Activated CD4-positive, alpha-beta T cell treated with anti-CD3 and anti-CD28 coated beads, Interleukin-2, amount 10 ng/mL, durations not matched to agents 7 days and 5 days (primary cell): ENCODE data around the gene HSD3B7. TPM values are rescaled to one million over a fixed set of nuclear protein-coding genes. Genes with fewer than 3 reads are reported as not detected.

Source experiments
- CTCF ChIA-PET: fragments of 350-600 bp; sonication (Branson Sonifier 250); formaldehyde crosslinking; loops from one replicate; lab custom pipeline; 2021; ENCODE audit warnings: antibody characterized with exemption; lab: Charles Lee
- POLR2A ChIA-PET: fragments of 350-600 bp; sonication (Branson Sonifier 250); formaldehyde crosslinking; loops from one replicate; lab custom pipeline; 2021; ENCODE audit warnings: antibody characterized with exemption; lab: Charles Lee
- DNase-seq: peaks from one replicate; pipeline ENCODE4 v3.0.0-alpha.2; 2020
- H3K27ac Mint-ChIP-seq: one replicate; pipeline ENCODE4 v1.8.0; 2021; ENCODE audit warnings: mild to moderate bottlenecking, moderate library complexity, mixed read lengths
- H3K27me3 Mint-ChIP-seq: one replicate; pipeline ENCODE4 v1.8.0; 2021; ENCODE audit warnings: mixed read lengths
- H3K36me3 Mint-ChIP-seq: one replicate; pipeline ENCODE4 v1.8.0; 2021; ENCODE audit warnings: low read depth, mixed read lengths
- H3K4me1 Mint-ChIP-seq: one replicate; pipeline ENCODE4 v1.8.0; 2021; ENCODE audit warnings: mixed read lengths
- H3K4me3 Mint-ChIP-seq: one replicate; pipeline ENCODE4 v1.8.0; 2021; ENCODE audit warnings: mild to moderate bottlenecking, moderate library complexity, mixed read lengths
- H3K9me3 Mint-ChIP-seq: one replicate; pipeline ENCODE4 v1.8.0; 2021; ENCODE audit warnings: mixed read lengths
- total RNA-seq, 2 experiments: library from RNA; stranded (reverse); gene quantifications; one replicate each; pipeline ENCODE4 v1.2.3, GENCODE V29; 2021

Gene HSD3B7
- total RNA-seq, 2 experiments from 2014 or later: 3.4 to 3.5 TPM

DNA sequence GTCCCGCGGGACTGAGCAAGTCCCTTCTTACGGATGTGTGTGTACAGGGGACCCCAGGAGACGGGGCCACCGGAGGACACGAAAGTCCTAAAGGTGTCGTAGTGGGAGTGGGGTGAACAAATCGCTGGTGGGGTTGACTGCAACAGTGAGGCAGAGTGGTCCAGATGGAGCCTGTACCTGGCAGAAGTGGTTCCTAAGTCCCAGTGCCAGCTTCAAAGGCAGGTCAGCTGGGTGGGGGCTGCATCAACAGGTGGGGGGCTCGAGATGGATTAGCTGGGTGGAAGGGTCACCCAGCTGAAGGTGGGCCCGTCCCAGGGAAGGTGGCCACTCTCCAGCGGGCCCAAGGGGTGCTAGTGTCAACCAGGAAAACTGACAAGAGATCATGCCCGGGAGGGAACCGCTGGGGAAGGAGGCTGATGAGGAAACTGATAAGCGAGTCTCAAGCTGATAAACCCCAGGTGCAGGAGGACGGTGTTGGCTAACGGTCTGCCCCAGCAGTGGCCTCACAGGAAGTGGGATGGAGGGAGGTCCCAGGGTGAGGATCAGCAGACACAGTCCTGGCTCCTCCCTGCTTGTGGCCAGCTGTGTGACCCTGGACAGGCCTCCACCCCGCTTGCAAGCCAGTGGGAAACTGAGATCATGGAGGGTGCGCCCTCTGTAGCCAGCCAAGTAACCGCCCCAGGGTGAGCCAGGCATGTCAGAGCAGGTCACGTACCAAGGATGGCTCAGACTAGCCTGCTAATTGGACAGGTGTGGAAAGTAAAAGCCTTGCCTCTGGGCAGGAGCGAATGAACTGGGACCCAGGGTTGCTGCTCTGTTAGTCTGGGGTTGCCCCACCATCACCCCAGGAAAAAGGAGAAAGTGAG is 35.1 kb upstream of the HSD3B7 start:
- Mint-ChIP-seq H3K4me1 (peaks cover 32% of the 10 kb centered on the region), H3K4me3 (peak overlapping the region; percentile 91), H3K9me3 (no peaks in the 10 kb centered on the region), H3K27ac (peak overlapping the region; percentile 85), H3K36me3 (peaks cover 16% of the 10 kb centered on the region), H3K27me3 (no peaks in the 10 kb centered on the region)
- ChIA-PET CTCF (interaction anchor here (0.5 to 2.1 kb wide), 13 partner anchors 8 to 247 kb away, joined by 3 to 16 read pairs (median 4); no protein-coding TSS in a partner anchor), POLR2A (no interaction called here)
- DNase-seq: peak; percentile 58

DNA sequence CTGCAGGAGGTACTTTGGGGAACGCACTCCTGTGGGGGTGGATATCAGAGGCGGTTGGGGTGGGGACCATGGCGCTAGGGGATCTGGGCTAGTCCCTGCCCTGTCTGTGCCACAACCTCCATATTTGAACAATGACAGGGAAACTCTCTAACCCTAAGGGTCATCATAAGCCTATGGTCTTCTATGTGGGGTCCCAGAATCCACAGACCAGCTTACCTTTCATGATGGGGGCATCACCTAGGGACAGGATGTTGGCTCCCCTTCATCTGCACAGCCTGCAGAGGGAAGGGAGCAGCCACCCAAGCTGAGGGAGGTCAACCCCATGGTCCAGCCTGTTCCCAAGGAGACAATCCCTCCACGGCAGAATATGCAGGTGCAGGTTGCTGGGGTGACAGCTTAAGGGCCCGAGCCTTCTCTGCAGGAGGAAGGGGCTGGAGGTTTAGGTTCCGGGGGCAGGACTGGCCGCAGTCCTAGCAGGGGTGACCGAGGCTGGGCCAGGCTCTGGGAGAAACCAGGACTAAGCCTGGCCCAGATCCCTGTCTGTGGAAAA is 34.4 kb upstream of the HSD3B7 start:
- Mint-ChIP-seq H3K9me3 (no peaks in the 10 kb centered on the region), H3K4me1 (peaks cover 32% of the 10 kb centered on the region), H3K27me3 (no peaks in the 10 kb centered on the region), H3K27ac (peak overlapping the region; percentile 85), H3K36me3 (peaks cover 16% of the 10 kb centered on the region), H3K4me3 (peak overlapping the region; percentile 91)
- POLR2A ChIA-PET: no interaction called here
- CTCF ChIA-PET: interaction anchor here (0.6 to 2.1 kb wide), 7 partner anchors 8 to 248 kb away, joined by 3 to 16 read pairs (median 4); no protein-coding TSS in a partner anchor
- DNase-seq: no peak

DNA sequence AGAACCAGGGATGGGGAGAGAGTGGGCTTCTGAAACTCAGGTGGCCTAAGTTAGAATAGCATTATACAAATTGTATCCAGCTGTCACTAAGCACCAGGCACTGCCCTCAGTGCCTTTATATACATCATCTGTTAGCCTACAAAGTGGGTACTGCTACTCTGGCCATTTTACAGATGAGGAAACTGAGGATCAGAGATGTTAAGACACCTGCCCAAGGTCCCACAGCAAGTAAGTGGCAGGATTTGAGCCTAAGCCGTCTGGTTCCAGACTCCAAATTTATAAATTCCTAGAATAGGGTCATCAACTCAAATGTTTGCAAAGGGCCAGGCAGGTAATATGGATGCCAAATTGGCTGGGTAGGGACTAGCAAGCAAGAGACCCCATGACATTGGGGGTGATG is 33.8 kb upstream of the HSD3B7 start:
- ChIA-PET POLR2A (no interaction called here), CTCF (interaction anchor here (2.1 kb wide), 1 partner anchor 9 kb away, joined by 16 read pairs; no protein-coding TSS in a partner anchor)
- no peak overlapping the region for H3K4me3 Mint-ChIP-seq
- H3K36me3 Mint-ChIP-seq: peaks cover 16% of the 10 kb centered on the region
- H3K27me3 Mint-ChIP-seq: no peaks in the 10 kb centered on the region
- DNase-seq: no peak
- no peaks in the 10 kb centered on the region for H3K9me3 Mint-ChIP-seq
- peaks cover 35% of the 10 kb centered on the region for H3K4me1 Mint-ChIP-seq
- H3K27ac Mint-ChIP-seq: no peak overlapping the region

DNA sequence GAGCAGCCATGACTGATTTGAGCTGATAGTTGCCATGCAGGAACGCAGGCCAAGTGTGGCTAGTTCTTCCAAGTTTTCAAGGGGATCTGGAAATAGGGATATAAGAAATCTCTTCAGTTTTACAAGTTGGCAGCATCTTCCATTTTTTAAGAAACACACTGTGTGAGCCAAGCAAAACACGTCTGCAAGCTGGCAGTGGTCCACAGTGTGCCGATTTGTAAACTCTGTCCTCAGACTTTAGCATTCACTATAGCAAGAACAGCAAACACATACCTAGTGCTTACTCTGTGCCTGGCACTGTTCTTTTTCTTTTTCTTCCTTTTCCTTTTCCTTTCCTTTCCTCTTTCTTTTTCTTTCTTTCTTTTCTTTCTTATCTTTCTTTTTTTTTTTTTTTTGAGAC is 33.3 kb upstream of the HSD3B7 start:
- Mint-ChIP-seq H3K4me3 (no peak overlapping the region), H3K27me3 (no peaks in the 10 kb centered on the region), H3K4me1 (peaks cover 39% of the 10 kb centered on the region), H3K36me3 (peaks cover 14% of the 10 kb centered on the region), H3K27ac (no peak overlapping the region), H3K9me3 (no peaks in the 10 kb centered on the region)
- POLR2A ChIA-PET: no interaction called here
- CTCF ChIA-PET: interaction anchor here (2.1 kb wide), 1 partner anchor 10 kb away, joined by 16 read pairs; no protein-coding TSS in a partner anchor
- no peak for DNase-seq

DNA sequence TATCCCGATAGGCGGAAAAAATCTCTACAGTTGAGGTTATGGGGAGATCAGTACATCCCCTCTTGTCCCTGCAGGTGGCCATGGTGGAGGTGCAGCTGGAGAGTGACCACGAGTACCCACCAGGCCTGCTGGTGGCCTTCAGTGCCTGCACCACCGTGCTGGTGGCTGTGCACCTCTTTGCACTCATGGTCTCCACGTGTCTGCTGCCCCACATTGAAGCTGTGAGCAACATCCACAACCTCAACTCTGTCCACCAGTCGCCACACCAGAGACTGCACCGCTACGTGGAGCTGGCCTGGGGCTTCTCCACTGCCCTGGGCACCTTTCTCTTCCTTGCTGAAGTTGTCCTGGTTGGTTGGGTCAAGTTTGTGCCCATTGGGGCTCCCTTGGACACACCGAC is 31.9 kb upstream of the HSD3B7 start:
- Mint-ChIP-seq H3K4me1 (peaks cover 44% of the 10 kb centered on the region), H3K36me3 (peaks cover 9% of the 10 kb centered on the region), H3K27me3 (no peaks in the 10 kb centered on the region), H3K9me3 (no peaks in the 10 kb centered on the region), H3K4me3 (no peak overlapping the region), H3K27ac (no peak overlapping the region)
- ChIA-PET CTCF (interaction anchor here (0.7 to 3.5 kb wide), 12 partner anchors 9 to 915 kb away, joined by 3 to 25 read pairs (median 6); no protein-coding TSS in a partner anchor), POLR2A (no interaction called here)
- DNase-seq: no peak

DNA sequence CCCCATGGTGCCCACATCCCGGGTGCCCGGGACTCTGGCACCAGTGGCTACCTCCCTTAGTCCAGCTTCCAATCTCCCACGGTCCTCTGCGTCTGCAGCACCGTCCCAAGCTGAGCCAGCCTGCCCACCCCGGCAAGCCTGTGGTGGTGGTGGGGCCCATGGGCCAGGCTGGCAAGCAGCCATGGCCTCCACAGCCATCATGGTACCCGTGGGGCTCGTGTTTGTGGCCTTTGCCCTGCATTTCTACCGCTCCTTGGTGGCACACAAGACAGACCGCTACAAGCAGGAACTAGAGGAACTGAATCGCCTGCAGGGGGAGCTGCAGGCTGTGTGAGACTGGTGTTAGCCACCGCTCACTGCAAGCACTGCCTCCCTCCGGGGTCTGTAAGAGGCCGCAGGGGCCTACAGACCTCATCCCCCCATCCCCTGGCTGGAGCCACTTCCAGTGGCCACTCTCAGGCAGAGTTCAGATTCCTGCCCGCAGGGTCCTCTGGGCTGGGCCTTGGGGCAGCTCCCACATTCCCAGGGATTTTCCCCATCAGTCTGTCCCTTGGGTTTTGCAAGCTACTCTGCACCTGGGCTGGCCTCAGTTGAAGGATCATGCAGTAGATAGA is 31.4 kb upstream of the HSD3B7 start:
- peaks cover 12% of the 10 kb centered on the region for H3K36me3 Mint-ChIP-seq
- H3K27me3 Mint-ChIP-seq: no peaks in the 10 kb centered on the region
- CTCF ChIA-PET: interaction anchor here (0.6 to 3.5 kb wide), 22 partner anchors 9 to 915 kb away, joined by 3 to 25 read pairs (median 4); partner anchors contain the start of genes ZNF646 and ZNF668
- peak overlapping the region; percentile 31 for H3K27ac Mint-ChIP-seq
- peak; percentile 71 for DNase-seq
- POLR2A ChIA-PET: no interaction called here
- no peaks in the 10 kb centered on the region for H3K9me3 Mint-ChIP-seq
- peaks cover 46% of the 10 kb centered on the region for H3K4me1 Mint-ChIP-seq
- H3K4me3 Mint-ChIP-seq: no peak overlapping the region

DNA sequence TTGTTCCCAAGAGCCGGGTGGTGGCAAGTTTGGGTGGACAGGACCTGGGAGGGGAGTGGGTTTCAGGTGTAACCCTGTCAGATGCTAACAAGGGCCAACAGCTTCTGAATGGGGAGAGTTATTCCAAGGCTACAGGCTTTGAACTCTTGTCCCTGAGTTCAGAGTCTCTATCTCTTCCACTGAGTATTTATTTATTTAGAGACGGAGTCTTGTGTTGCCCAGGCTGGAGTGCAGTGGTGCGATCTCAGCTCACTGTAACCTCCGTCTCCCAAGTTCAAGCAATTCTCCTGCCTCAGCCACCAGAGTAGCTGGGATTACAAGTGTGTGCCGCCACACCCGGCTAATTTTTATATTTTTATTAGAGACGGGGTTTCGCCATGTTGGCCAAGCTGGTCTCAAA is 30.0 kb upstream of the HSD3B7 start:
- CTCF ChIA-PET: interaction anchor here (1.4 to 3.5 kb wide), 6 partner anchors 11 to 141 kb away, joined by 4 to 25 read pairs (median 6); no protein-coding TSS in a partner anchor
- POLR2A ChIA-PET: no interaction called here
- Mint-ChIP-seq H3K27me3 (no peaks in the 10 kb centered on the region), H3K27ac (peak overlapping the region; percentile 13), H3K9me3 (no peaks in the 10 kb centered on the region), H3K4me3 (no peak overlapping the region), H3K36me3 (peaks cover 23% of the 10 kb centered on the region), H3K4me1 (peaks cover 51% of the 10 kb centered on the region)
- no peak for DNase-seq

DNA sequence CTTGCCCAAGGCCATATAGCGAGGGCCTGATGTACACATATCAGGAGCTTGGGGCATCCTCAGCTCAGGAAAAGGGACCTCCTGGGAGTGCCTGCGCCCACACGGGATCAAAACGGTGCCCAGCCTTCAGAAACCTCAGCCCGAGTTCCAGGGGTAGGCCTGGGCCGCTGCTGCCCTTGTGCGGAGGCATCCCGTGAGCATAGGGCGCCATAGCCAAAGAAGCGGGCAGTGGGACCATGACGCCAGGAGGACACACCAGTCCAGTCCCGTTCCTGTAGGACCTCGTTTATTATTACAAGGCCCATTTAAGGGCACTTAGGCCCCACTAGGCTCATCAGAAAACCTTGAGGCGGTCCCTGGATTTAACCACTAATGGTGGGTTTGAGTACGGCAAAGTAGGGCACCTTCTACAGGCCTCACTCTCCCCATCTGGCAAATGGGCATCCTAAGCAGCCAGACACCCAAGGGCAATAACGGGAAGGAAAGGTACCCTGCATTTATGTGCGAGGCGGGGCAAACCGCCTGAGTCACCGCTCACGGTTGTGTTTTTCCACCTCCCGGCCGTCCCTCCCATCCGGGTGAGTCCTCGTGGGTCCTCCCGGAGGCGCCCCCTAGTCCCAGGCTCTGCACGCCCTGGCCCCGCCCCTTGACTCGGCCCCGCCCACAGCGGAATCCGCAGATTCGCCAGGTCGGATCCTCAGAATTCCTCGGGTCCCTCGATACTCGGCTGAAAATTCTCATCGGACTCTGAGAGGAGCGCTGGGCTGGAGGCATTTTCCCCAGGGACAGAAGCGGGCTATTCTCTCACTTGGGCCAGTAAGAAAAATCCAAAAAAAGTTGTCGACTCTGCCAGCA is 28.2 kb upstream of the HSD3B7 start:
- peak overlapping the region; percentile 96 for H3K4me3 Mint-ChIP-seq
- H3K27ac Mint-ChIP-seq: peak overlapping the region; percentile 100
- peaks cover 45% of the 10 kb centered on the region for H3K4me1 Mint-ChIP-seq
- H3K9me3 Mint-ChIP-seq: no peaks in the 10 kb centered on the region
- POLR2A ChIA-PET: interaction anchor here (0.6 to 0.7 kb wide), 2 partner anchors 37 to 223 kb away, joined by 4 to 5 read pairs; no protein-coding TSS in a partner anchor
- peaks cover 32% of the 10 kb centered on the region for H3K36me3 Mint-ChIP-seq
- CTCF ChIA-PET: interaction anchor here (1.0 kb wide), 2 partner anchors 15 to 20 kb away, joined by 3 to 4 read pairs; no protein-coding TSS in a partner anchor
- H3K27me3 Mint-ChIP-seq: no peaks in the 10 kb centered on the region
- peak; percentile 88 for DNase-seq

DNA sequence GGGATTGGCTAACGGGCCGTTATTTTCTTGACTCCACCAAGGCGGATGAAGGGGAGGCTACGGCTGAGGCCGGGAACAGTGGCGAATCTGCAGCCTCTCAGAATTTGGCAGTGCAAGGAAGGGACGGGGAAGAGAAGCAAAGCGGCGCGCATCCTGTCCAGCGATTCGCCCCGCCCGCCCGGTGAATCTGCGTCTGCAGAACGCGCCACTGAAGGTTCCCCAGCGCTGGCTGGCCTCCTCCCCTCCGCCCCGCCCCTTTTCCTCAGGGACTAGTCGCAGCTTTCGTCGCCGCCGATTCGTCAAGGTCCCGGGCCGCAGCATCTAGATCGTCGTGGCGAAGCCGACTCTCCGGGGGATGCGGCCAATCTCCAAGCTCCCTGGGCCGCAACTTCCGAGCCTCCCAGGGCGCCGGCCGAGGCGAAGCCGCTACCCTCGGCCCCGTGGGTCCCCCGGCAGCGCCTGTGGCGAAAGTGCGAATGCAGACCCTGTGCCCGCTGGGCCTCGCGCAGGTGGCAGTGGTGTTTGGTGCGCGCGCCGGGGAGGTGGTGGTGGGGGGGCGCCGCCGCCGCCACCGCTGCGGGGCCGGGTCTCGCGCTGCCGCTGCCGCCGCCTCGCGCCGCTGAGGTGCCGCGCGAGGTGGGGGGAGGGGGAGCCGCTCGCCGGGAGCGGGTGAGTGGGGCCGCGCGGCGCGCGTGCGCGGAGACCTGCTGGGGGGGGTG is 27.4 kb upstream of the HSD3B7 start, which contains the start of gene SETD1A:
Gene SETD1A (plus strand): TSS at position 299 of the 719 bp plus-strand sequence. CDS start 978 bp downstream, outside the sequence.
- ChIA-PET CTCF (interaction anchor here (1.0 kb wide), 1 partner anchor 16 kb away, joined by 4 read pairs; no protein-coding TSS in a partner anchor), POLR2A (interaction anchor here (0.6 to 0.7 kb wide), 3 partner anchors 36 to 223 kb away, joined by 4 to 5 read pairs (median 4); no protein-coding TSS in a partner anchor)
- Mint-ChIP-seq H3K36me3 (peaks cover 38% of the 10 kb centered on the region), H3K27ac (peak within 1 kb of the TSS; percentile 100), H3K4me1 (peaks cover 45% of the 10 kb centered on the region), H3K9me3 (no peaks in the 10 kb centered on the region), H3K4me3 (peak within 1 kb of the TSS; percentile 96), H3K27me3 (no peaks in the 10 kb centered on the region)
- DNase-seq: peak; percentile 98

DNA sequence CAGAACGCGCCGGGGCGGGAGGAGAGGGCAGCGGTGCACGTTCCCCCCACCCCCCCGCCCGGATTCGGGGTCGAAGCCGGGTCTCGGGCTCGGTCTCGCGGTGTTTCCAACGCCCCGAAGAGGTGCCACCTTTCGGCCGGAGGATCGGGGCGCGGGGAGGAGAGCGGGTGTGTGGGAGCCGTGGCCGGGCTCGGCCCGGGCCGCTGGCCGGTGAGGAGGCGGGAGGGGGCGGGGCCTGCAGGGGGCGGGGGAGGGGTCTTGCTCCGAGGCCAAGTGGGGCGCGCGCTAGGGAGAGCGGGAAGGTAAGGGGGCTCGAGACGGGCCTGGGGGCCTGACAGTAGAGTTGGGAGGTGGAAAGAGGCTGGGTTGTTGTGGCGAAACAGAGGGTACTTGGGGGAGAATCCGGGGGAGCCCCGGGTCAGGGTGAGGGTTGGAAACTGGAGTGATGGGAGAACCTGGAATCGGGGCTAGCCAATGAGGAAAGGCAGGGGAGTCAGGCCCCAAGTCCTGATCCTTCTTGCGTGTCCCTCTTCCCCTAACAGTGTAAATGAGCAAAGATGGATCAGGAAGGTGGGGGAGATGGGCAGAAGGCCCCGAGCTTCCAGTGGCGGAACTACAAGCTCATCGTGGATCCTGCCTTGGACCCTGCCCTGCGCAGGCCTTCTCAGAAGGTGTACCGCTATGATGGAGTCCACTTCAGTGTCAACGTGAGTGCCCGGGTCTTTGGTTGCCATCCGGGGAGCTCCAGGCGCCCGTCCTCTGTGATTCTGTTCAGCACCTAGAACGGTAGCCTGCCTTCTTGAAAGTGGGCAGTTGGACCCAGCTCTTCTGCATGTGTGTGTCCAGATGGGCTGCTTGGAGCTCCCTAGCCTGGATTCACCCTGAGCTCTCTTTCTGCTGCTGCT is 26.6 kb upstream of the HSD3B7 start:
- H3K27ac Mint-ChIP-seq: peak overlapping the region; percentile 96
- POLR2A ChIA-PET: interaction anchor here (0.6 kb wide), 1 partner anchor 220 kb away, joined by 4 read pairs; no protein-coding TSS in a partner anchor
- H3K4me1 Mint-ChIP-seq: peaks cover 44% of the 10 kb centered on the region
- DNase-seq: peak; percentile 59
- peaks cover 43% of the 10 kb centered on the region for H3K36me3 Mint-ChIP-seq
- H3K27me3 Mint-ChIP-seq: no peaks in the 10 kb centered on the region
- no peaks in the 10 kb centered on the region for H3K9me3 Mint-ChIP-seq
- CTCF ChIA-PET: interaction anchor here (0.6 to 1.6 kb wide), 6 partner anchors 8 to 184 kb away, joined by 3 to 8 read pairs (median 4); no protein-coding TSS in a partner anchor
- peak overlapping the region; percentile 91 for H3K4me3 Mint-ChIP-seq
